ENCODE results near the gene CHD8.

Gene CHD8, protein sequence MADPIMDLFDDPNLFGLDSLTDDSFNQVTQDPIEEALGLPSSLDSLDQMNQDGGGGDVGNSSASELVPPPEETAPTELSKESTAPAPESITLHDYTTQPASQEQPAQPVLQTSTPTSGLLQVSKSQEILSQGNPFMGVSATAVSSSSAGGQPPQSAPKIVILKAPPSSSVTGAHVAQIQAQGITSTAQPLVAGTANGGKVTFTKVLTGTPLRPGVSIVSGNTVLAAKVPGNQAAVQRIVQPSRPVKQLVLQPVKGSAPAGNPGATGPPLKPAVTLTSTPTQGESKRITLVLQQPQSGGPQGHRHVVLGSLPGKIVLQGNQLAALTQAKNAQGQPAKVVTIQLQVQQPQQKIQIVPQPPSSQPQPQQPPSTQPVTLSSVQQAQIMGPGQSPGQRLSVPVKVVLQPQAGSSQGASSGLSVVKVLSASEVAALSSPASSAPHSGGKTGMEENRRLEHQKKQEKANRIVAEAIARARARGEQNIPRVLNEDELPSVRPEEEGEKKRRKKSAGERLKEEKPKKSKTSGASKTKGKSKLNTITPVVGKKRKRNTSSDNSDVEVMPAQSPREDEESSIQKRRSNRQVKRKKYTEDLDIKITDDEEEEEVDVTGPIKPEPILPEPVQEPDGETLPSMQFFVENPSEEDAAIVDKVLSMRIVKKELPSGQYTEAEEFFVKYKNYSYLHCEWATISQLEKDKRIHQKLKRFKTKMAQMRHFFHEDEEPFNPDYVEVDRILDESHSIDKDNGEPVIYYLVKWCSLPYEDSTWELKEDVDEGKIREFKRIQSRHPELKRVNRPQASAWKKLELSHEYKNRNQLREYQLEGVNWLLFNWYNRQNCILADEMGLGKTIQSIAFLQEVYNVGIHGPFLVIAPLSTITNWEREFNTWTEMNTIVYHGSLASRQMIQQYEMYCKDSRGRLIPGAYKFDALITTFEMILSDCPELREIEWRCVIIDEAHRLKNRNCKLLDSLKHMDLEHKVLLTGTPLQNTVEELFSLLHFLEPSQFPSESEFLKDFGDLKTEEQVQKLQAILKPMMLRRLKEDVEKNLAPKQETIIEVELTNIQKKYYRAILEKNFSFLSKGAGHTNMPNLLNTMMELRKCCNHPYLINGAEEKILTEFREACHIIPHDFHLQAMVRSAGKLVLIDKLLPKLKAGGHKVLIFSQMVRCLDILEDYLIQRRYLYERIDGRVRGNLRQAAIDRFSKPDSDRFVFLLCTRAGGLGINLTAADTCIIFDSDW (N-terminal part only)

DNA sequence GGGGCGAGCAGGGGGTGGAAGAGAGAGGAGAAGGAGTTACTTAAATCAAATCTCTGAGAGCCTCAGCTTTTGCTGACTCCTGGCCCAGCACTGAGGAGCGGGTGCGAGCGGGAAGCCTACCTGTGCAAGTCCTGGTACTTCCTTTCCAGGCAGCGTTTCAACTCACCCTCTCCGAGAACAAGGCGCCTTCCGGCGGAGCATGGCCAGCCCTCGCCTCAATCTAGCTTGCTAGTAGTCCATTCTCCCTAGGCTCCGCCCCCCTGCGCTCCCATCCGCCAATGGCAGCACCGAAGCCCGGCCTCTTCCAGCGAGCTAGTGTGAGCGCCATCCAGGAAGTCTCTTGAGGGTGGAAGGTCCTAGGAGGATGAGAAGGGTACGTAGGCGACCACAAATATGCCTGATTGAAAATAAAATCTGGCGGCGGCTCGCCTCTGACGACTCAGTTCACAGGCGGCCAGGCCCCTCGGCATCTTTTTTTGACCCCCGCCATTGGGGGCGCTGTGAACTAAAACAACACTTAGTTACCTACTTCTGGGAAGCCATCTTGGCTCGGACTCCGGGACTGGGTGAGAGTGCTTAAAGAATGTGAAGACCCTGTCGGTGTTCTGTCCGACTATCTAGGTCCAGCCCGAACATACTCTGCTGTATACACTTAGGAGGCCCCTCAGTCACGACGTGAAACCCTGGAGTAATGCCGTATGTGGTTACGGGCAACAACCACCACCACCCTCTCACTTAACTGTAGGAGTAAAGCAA is at the start of gene CHD8:
Gene CHD8, minus strand, starts transcription at position 212 of the 756 bp plus-strand sequence. CDS start 24,480 bp downstream, outside the sequence.
- peak within 1 kb of the TSS; percentile 90 for H3K4me3 ChIP-seq (ENCODE audit: low read depth, low read length)
- TF ChIP-seq, protein P1, sequence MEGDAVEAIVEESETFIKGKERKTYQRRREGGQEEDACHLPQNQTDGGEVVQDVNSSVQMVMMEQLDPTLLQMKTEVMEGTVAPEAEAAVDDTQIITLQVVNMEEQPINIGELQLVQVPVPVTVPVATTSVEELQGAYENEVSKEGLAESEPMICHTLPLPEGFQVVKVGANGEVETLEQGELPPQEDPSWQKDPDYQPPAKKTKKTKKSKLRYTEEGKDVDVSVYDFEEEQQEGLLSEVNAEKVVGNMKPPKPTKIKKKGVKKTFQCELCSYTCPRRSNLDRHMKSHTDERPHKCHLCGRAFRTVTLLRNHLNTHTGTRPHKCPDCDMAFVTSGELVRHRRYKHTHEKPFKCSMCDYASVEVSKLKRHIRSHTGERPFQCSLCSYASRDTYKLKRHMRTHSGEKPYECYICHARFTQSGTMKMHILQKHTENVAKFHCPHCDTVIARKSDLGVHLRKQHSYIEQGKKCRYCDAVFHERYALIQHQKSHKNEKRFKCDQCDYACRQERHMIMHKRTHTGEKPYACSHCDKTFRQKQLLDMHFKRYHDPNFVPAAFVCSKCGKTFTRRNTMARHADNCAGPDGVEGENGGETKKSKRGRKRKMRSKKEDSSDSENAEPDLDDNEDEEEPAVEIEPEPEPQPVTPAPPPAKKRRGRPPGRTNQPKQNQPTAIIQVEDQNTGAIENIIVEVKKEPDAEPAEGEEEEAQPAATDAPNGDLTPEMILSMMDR (IDR thresholded peaks at IDR 0.05; ENCODE audit: insufficient read depth, low read depth, low read length, missing control alignments), result peak; percentile 62
- DNase-seq (ENCODE audit: low read depth), result peak; percentile 100

DNA sequence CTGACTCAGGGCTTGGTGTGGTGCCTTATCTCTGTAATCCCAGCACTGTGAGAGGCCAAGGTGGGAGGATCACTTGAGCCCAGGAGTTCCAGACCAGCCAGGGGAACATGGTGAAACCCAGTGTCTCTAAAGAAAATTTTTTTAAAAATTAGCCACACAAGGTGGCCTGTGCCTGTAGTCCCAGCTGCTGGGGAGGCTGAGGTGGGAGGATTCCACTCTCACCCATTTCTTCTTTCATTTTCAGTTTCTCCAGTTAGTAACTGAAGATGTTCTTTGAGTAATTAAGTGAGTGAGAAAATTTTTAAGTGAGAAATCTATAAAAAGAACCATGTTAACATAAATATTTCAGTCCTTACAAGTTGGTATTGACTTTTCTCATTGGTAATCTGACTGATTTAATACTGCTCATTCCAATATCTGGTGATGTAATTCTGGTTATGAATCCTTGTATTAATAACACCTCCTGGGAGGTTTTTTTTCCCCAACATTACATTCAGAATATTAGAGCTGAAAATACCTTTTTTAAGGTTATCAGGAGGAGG is 49.2 kb upstream of the CHD8 start:
- H3K4me3 ChIP-seq (ENCODE audit: low read depth, low read length), result peak overlapping the region; percentile 10; the same call in 1 of the 2 replicates
- peak; percentile 58 for DNase-seq (ENCODE audit: low read depth)
- TF ChIP-seq, protein P1 (IDR thresholded peaks at IDR 0.05; ENCODE audit: insufficient read depth, low read depth, low read length, missing control alignments), result no peak

DNA sequence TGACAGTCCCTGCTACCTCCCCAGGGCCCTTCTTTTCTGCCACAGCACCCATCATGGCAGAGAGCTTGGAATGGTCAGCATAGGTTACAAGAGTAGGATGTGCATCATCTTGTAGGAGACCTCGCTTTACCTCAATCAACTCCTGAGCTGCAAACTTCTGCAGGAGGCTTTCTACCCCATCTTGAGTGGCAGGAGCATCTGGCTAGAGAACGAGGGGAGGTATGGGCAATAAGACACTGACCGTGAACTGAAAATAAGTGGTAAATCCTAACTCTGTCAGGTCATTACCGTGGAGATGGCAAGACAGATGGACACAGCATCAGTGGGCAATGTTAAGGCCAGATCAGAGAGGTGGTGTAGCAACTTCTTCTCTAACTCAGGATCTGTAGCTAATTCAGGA is 47.5 kb upstream of the CHD8 start:
- no peak overlapping the region for H3K4me3 ChIP-seq (ENCODE audit: low read depth, low read length)
- no peak for DNase-seq (ENCODE audit: low read depth)
- TF ChIP-seq, protein P1 (IDR thresholded peaks at IDR 0.05; ENCODE audit: insufficient read depth, low read depth, low read length, missing control alignments), result no peak

DNA sequence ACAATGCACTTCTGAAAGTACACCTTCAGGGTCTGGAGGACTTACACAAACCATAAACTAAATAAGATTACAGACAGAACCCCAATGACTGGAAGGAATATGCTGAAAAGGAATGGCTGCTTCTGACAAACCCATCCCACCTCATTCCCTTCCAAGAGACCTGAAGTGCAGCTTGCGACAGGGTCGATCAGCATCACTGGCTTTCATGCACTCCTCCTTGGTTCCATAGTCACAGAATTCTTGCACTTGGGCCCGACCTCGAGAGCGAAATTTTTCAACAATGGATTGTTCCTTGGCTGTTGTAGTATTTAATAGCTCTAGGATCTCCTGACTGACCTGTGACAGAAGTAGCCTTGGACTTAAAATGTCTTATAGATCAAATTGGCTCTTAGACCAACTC is 45.6 kb upstream of the CHD8 start:
- DNase-seq (ENCODE audit: low read depth), result no peak
- TF ChIP-seq, protein P1 (IDR thresholded peaks at IDR 0.05; ENCODE audit: insufficient read depth, low read depth, low read length, missing control alignments), result no peak
- no peak overlapping the region for H3K4me3 ChIP-seq (ENCODE audit: low read depth, low read length)

DNA sequence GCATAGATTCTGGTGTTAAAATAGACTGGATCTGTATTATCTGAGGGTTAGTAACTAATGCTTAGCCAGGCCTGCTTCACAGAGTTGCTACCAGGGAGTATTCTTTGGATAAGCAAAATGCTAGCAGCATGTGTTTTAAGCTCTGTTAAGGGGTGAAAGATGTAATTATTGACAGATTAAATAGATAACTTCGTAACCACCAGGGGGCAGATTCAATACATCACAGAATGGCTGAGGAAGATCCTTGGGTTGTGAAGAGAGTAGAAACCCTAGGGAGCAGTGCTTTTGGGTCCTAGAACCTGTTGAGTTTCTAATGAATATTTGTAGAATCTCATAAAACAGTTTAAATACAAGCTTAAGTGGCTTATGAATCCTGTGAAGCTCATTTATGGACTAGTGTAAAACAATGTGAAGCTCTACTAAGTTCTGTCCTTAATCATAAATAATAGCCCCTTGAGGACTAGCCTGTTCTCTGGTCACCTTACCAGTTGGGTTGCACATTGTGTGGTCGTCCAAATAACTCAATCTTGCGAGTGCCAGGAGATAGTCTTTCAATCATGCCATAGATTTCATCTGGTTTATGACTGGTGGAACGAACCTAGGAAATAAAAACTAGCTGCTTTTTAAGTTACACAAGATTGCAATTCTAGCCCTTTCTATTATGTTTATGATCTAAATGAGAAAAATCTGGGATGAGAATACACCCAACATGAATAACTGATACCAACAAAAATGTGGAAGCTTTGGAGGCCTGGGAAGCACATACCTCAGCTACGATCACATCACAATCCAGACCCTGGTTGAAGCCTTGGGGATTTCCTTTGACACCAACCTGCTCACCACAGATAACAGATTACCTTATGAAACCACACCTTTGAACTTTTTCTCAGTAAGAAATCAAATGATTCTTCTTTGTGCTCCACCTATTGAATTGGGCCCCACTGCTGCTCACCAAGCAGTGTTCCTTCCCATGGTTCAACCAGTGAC is 42.9 kb upstream of the CHD8 start:
- TF ChIP-seq, protein P1 (IDR thresholded peaks at IDR 0.05; ENCODE audit: insufficient read depth, low read depth, low read length, missing control alignments), result peak; percentile 41
- peak; percentile 57 for DNase-seq (ENCODE audit: low read depth)
- no peak overlapping the region for H3K4me3 ChIP-seq (ENCODE audit: low read depth, low read length)

Measured in GM12865 (cell line).